ENCODE data around the gene MYO1C. TPM values are rescaled to one million over a fixed set of nuclear protein-coding genes. Genes with fewer than 3 reads are reported as not detected.
"Not testable (repeated sequence)": the region's sequence is repeated elsewhere in the genome, so short reads cannot be mapped to it uniquely, and the experiment has no call there.

Gene MYO1C
- total and polyA plus RNA-seq, 4 donors = 73.4 to 237 (median 89.6) TPM

DNA sequence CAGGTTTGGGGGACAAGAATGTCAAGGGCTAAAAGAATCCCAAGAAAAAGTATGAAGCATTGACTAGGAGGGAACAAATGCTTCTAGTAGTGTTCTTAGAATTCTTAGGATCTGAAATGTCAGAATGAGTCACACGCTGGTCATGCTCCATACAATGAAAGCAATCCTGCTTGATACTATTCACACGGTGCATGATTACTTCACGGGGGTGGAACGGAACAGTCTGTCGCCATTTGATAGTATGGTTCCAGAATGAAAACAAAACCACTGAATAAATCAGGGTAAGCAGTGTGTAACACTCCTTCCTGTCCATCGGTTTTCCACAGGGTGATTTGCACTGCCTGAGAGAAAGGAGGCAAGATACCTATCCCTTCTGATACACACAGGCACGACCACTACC is 69.6 kb downstream of the MYO1C start:
- DNase-seq (peak in 1 of 3 donors; percentile 13), ATAC-seq (ENCODE audit: insufficient read depth, low FRiP score) (peak; percentile 84)
- H3K9ac ChIP-seq (ENCODE audit: insufficient read depth in 1 of 2, low read length in 2 of 2) = no peak overlapping the region
- H3K4me1 ChIP-seq (ENCODE audit: control insufficient read depth in 5 of 5, insufficient read depth in 5 of 5, low read length in 5 of 5) = peaks cover 0 to 14% (median 0%) of the 10 kb centered on the region in 5 donors
- H3K4me3 ChIP-seq = no peak overlapping the region
- WGBS, 2 donors = 58 to 69% methylated on average over 7 of the region's 7 CpGs
- TF ChIP-seq, protein P1, sequence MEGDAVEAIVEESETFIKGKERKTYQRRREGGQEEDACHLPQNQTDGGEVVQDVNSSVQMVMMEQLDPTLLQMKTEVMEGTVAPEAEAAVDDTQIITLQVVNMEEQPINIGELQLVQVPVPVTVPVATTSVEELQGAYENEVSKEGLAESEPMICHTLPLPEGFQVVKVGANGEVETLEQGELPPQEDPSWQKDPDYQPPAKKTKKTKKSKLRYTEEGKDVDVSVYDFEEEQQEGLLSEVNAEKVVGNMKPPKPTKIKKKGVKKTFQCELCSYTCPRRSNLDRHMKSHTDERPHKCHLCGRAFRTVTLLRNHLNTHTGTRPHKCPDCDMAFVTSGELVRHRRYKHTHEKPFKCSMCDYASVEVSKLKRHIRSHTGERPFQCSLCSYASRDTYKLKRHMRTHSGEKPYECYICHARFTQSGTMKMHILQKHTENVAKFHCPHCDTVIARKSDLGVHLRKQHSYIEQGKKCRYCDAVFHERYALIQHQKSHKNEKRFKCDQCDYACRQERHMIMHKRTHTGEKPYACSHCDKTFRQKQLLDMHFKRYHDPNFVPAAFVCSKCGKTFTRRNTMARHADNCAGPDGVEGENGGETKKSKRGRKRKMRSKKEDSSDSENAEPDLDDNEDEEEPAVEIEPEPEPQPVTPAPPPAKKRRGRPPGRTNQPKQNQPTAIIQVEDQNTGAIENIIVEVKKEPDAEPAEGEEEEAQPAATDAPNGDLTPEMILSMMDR (IDR thresholded peaks at IDR 0.05; ENCODE audit: control extremely low read depth, extremely low read depth) = no peak
- H3K36me3 ChIP-seq (ENCODE audit: control insufficient read depth in 4 of 4, insufficient read depth in 4 of 4, low read length in 4 of 4) = peaks cover 8 to 28% (median 26%) of the 10 kb centered on the region in 4 donors
- H3K27ac ChIP-seq (ENCODE audit: low read depth in 1 of 2, low read length in 1 of 2) = peak overlapping the region; percentile 80 to 88
- no peaks in the 10 kb centered on the region for H3K9me3 ChIP-seq (ENCODE audit: control insufficient read depth in 4 of 4, insufficient read depth in 3 of 4, low read length in 3 of 4)
- H3K27me3 ChIP-seq (ENCODE audit: control insufficient read depth in 3 of 3, insufficient read depth in 3 of 3, low read length in 2 of 3) = no peaks in the 10 kb centered on the region

DNA sequence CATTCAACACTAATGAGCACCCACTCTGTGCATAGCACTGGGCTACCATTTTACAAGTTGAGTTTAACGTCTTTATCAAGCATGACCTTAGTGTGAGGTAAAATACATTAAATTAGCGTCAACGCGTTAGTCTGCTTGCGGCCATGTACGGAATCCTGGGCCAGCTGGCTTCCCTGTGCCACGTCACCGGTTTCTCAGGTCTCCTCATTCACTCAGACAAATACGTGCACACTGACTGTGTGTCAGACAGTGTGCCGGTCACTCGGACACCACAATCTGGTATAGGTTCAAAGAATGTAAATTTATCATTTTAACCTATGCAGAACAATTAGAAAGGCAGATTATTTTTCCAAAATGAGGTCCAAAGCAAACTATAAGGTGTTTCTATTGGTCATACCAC is 71.0 kb downstream of the MYO1C start:
- Histone ChIP-seq H3K4me3 (no peak overlapping the region), H3K9me3 (ENCODE audit: control insufficient read depth in 4 of 4, insufficient read depth in 3 of 4, low read length in 3 of 4) (no peaks in the 10 kb centered on the region), H3K36me3 (ENCODE audit: control insufficient read depth in 4 of 4, insufficient read depth in 4 of 4, low read length in 4 of 4) (peaks cover 8 to 28% (median 26%) of the 10 kb centered on the region in 4 donors), H3K27me3 (ENCODE audit: control insufficient read depth in 3 of 3, insufficient read depth in 3 of 3, low read length in 2 of 3) (no peaks in the 10 kb centered on the region), H3K4me1 (ENCODE audit: control insufficient read depth in 5 of 5, insufficient read depth in 5 of 5, low read length in 5 of 5) (peaks cover 0 to 14% (median 0%) of the 10 kb centered on the region in 5 donors), H3K9ac (ENCODE audit: insufficient read depth in 1 of 2, low read length in 2 of 2) (no peak overlapping the region), H3K27ac (ENCODE audit: low read depth in 1 of 2, low read length in 1 of 2) (no peak overlapping the region)
- ATAC-seq (ENCODE audit: insufficient read depth, low FRiP score) (no peak), DNase-seq (no peak)
- WGBS, 2 donors = 96% methylated on average over 11 of the region's 11 CpGs
- TF ChIP-seq, protein P1 (IDR thresholded peaks at IDR 0.05; ENCODE audit: control extremely low read depth, extremely low read depth) = no peak

DNA sequence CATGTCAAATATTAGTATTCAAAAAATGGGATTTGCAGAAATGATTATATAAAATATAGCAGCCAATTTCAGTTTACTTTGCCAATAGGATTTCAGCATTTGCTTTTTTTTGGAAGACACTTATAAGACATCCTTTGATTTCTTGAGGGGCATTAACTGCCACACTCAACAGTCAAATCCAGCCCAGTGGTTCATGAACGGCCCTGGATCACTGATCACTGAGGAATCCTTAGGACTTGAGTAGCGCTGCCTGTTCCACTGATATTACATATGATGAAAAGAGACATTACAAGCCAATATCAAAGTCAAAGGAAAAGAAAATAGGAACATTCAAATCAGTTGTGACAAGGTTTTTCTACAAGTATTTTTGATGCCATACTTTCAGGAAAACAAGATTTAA is 71.5 kb downstream of the MYO1C start:
- H3K9me3 ChIP-seq (ENCODE audit: control insufficient read depth in 4 of 4, insufficient read depth in 3 of 4, low read length in 3 of 4) = no peaks in the 10 kb centered on the region
- peaks cover 8 to 26% (median 24%) of the 10 kb centered on the region in 4 donors for H3K36me3 ChIP-seq (ENCODE audit: control insufficient read depth in 4 of 4, insufficient read depth in 4 of 4, low read length in 4 of 4)
- H3K4me3 ChIP-seq = no peak overlapping the region
- ATAC-seq (ENCODE audit: insufficient read depth, low FRiP score) = no peak
- 86 to 91% methylated on average over 2 of the region's 2 CpGs for whole genome bisulfite sequencing, 2 donors
- peaks cover 0 to 14% (median 0%) of the 10 kb centered on the region in 5 donors for H3K4me1 ChIP-seq (ENCODE audit: control insufficient read depth in 5 of 5, insufficient read depth in 5 of 5, low read length in 5 of 5)
- H3K27me3 ChIP-seq (ENCODE audit: control insufficient read depth in 3 of 3, insufficient read depth in 3 of 3, low read length in 2 of 3) = no peaks in the 10 kb centered on the region
- H3K27ac ChIP-seq (ENCODE audit: low read depth in 1 of 2, low read length in 1 of 2) = no peak overlapping the region
- TF ChIP-seq, protein P1 (IDR thresholded peaks at IDR 0.05; ENCODE audit: control extremely low read depth, extremely low read depth) = no peak
- no peak for DNase-seq
- H3K9ac ChIP-seq (ENCODE audit: insufficient read depth in 1 of 2, low read length in 2 of 2) = no peak overlapping the region

DNA sequence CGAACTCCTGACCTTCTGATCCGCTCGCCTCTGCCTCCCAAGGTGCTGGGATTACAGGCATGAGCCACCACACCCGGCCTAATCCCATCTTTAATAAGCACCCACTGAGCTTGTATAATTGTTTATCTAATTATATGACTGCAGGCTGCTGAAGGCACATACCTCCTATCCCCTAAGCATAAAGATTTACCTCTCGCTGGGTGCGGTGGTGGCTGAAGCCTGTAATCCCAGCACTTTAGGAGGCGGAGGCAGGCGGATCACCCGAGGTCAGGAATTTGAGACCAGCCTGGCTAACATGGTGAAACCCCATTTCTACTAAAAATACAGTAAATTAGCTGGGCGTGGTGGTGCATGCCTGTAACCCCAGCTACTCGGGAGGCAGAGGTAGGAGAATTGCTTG is 72.3 kb downstream of the MYO1C start:
- H3K9ac ChIP-seq (ENCODE audit: insufficient read depth in 1 of 2, low read length in 2 of 2) = no peak overlapping the region
- H3K9me3 ChIP-seq (ENCODE audit: control insufficient read depth in 4 of 4, insufficient read depth in 3 of 4, low read length in 3 of 4) = no peaks in the 10 kb centered on the region
- no peak for DNase-seq
- H3K4me3 ChIP-seq = no peak overlapping the region
- no peaks in the 10 kb centered on the region for H3K27me3 ChIP-seq (ENCODE audit: control insufficient read depth in 3 of 3, insufficient read depth in 3 of 3, low read length in 2 of 3)
- peaks cover 8 to 22% (median 18%) of the 10 kb centered on the region in 4 donors for H3K36me3 ChIP-seq (ENCODE audit: control insufficient read depth in 4 of 4, insufficient read depth in 4 of 4, low read length in 4 of 4)
- ATAC-seq (ENCODE audit: insufficient read depth, low FRiP score) = no peak
- TF ChIP-seq, protein P1 (IDR thresholded peaks at IDR 0.05; ENCODE audit: control extremely low read depth, extremely low read depth) = no peak
- H3K27ac ChIP-seq (ENCODE audit: low read depth in 1 of 2, low read length in 1 of 2) = no peak overlapping the region
- 97% methylated on average over 11 of the region's 11 CpGs for WGBS, 2 donors
- peaks cover 0 to 14% (median 0%) of the 10 kb centered on the region in 5 donors for H3K4me1 ChIP-seq (ENCODE audit: control insufficient read depth in 5 of 5, insufficient read depth in 5 of 5, low read length in 5 of 5)

DNA sequence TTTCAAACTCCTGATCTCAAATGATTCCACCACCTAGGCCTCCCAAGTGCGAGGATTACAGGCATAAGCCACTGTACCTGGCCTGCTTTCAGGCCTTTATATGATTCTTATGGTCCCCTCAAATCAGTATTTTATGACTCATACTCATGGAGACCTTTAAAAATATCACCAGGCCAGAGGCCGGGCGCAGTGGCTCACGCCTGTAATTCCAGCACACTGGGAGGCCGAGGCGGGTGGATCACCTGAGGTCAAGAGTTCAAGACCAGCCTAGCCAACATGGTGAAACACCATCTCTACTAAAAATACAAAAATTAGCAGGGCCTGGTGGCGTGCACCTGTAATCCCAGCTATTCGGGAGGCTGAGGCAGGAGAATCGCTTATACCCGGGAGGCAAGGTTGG is 74.0 kb downstream of the MYO1C start:
- not testable (repeated sequence) for H3K9ac ChIP-seq (ENCODE audit: insufficient read depth in 1 of 2, low read length in 2 of 2); DNase-seq; ATAC-seq (ENCODE audit: insufficient read depth, low FRiP score); H3K9me3 ChIP-seq (ENCODE audit: control insufficient read depth in 4 of 4, insufficient read depth in 3 of 4, low read length in 3 of 4); H3K4me3 ChIP-seq; H3K27me3 ChIP-seq (ENCODE audit: control insufficient read depth in 3 of 3, insufficient read depth in 3 of 3, low read length in 2 of 3); H3K27ac ChIP-seq (ENCODE audit: low read depth in 1 of 2, low read length in 1 of 2)
- Histone ChIP-seq H3K4me1 (ENCODE audit: control insufficient read depth in 5 of 5, insufficient read depth in 5 of 5, low read length in 5 of 5) (peaks cover 0 to 14% (median 0%) of the 10 kb centered on the region in 5 donors), H3K36me3 (ENCODE audit: control insufficient read depth in 4 of 4, insufficient read depth in 4 of 4, low read length in 4 of 4) (peaks cover 8 to 18% (median 17%) of the 10 kb centered on the region in 4 donors)
- 93 to 98% methylated on average over 10 of the region's 10 CpGs for WGBS, 2 donors

All from lung (tissue), 12 donors.